HG03571 (cell line): ENCODE results near the gene C16orf74.
A peak's percentile ranks its signal among the peaks of the same experiment; 100 is the strongest.

Experiments
- ATAC-seq: cut with Tn5 transposase; IDR thresholded peaks from one replicate; pipeline ENCODE4 v1.9.1; 2021; ENCODE audit not compliant: unreplicated experiment

C16orf74 gene

DNA sequence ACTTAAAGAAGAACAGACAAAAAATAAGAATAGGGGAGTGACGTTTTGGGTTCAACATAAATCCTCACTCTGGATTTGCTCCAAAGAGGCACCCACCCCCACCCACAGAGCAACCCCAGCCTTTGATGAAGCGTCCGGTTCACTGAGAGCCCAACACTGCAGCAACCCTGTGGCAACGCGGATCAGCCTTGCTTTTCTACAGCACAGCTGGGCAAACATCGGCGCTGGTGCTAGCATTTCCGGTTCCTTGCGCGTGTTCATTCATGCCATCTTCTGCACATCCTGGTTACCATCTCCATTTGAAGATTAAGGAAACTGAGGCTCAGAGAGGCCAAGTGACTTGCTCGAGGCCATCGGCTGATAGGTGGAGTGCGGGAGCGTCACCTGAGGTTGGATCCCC, 53.5 kb downstream of the C16orf74 start:
- ATAC-seq, result no peak

DNA sequence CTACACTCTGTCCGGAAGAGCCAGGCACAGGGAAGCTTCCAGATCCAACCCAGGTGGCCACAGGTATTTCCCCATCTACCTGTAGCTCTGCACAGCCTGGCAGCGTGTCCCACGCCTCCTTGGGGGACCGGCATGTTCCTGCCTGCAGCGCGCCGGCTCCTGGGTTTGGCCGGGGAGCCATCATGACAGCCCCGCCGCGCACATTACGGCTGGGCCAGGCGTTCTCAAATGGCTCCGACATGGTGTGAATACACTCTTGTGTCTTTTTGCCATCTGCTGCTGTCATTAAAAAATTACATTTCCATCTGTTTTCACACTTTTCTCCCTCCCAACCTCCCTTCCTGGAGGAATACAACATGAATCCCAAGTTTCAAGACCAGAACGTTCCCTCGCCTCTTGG, 54.1 kb downstream of the C16orf74 start:
- ATAC-seq, result no peak

DNA sequence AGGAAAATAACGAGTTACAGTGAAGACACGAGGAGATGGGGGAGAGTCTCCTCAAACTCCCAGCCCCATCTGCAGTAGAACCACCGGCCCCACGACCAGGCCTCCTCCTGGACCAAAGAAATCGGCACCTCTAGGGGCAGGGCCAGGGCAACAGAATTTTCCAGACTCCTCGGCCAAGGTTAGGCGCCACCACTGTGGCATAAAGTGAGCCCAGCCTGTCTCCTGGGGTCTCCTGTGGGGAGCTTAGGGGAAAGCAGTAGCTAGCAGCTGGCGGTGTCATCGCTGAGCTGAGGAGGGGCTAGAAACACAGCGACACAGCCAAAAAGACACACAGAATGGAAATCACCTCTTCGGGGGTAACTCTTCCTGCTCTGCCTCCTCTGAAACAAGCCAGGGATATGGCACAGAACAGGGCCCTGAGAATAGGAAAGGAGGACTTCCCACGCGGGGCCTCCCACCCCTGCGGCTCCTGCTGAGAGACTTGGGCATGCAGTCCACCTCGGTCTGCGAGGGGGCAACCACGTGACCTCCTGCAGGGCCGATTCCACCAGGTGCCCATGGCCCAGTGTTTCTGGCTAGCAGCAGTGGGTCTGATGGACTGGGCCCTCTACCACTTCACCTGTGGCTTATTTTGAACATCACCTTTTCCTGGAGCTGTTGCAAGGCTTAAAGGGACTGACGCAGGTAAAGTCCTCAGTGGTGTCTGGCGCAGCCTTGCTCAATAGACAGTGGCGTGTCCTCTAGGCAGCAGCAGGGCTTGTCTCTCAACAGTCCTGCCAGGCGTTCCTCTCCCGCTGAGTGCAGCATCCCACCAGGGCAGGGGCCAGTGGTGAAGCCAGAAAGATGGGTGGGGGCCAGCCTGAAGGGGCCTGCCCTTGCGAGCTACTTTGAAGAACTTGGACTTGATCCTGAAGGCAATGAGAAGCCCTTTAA, 55.4 kb downstream of the C16orf74 start:
- no peak for ATAC-seq

DNA sequence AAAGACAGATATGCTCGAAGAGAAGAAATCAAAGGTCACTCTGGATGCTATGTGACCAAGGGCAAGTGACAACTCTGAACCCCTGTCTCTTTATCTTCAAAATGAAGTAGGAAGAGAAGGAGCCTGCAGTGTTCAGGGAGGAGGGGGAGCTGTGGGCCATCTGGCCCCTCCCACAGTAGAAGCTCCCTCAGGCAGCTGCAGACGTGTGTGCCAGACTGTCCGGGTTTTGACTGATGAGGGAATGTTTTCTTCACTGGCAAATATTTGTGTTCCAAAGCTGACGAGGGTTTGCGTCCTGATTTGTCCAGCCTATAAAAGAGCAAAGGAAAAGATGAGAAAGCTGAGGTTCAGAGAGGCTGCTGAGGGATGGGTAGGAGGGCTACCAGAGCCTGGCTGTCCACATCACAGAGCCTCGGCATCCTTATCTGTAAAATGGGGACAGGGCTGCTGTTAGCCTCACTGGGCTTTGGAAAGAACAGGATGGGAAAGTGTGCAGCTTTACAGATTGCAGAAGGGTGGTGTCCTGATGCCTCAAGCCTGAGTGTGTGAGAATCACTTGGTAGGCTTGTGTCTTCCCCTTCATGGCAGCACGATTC, 60.3 kb downstream of the C16orf74 start:
- no peak for ATAC-seq

DNA sequence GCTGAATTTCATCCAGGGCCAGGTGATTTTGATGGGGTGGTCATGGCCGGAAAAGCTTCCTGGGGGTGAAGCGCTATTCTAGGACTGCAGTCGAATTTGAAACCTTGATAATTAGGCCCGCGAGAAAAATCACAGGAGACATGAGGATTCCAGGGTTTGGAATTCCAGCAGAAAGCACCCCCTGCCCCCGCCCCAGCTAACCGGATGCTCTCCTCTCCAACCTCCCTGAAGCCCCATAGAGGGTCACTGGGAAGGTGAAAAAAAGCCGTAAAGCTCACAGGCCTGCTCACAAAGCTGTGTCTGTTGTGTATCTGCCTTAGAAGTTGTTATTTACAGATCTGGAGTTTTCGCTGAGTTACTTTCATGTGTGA, 61.0 kb downstream of the C16orf74 start:
- no peak for ATAC-seq

DNA sequence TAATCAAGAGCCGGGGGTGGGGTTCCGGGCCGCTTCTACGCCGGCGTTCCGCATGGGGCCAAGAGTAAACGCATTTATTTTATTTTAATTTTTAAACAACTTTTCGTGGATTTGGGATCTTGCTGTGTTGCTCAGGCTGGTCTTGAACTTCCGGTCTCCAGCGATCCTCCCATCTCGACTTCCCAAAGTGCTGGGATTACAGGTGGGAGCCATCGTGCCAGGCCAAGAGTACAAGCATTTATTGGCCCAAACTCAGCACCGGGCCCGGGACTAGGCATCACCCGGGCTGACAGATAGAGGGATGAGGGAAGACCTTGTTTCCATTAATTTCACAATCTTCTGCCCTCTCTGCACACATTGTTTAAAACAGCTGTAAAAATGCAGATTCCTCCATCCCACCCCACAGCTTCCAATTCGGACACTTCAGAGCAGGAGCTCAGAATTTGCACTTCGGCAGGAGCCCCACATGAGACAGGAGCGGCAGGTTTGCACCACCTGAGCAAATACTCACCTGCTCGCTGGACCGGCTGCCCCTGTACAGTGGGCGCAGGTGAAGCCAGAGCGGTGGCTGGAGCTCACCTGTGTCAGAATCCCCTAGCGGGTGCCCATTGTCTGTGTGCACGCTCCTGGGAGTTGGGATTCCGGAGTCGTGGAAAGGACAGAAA, 61.5 kb downstream of the C16orf74 start:
- ATAC-seq, result no peak

DNA sequence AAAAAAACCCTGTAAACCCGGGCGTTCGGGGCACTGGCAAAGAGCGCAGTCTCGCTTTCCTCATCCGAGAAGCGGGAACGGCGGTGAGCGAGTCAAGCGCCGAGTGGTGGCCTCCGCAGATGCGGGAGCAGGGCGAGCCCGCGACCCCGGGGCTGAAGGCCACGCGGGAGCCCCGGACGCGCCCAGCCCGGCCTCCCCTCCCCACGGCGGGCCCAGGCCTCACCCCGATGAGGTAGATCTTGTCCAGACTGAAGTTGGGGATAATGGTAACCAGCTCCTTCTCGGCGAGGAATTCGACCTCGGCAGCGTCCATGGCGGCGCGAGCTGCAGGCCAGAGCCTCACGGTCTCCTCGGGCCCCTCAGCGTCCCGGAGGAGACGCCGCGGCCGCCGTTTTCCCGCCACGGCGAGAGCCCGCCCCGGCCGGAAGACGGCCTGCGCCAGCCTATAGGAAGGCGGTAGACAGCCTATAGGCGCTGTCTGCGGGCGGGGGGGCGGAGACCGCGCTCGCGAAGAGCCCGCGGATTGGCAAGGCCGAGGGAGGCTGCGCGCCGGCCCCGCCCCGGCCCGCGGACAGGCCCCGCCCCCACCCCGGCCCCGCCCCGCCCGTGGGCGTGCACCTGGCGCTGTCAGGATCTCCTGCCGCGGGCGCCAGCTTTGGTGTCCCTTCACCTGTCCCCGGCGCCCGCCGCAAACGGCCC, 62.2 kb downstream of the C16orf74 start, which contains the start of gene GINS2:
Gene GINS2 (minus strand): TSS at position 369 of the 699 bp plus-strand sequence. CDS start 56 bp downstream, at position 313.
- peak; percentile 87 for ATAC-seq

DNA sequence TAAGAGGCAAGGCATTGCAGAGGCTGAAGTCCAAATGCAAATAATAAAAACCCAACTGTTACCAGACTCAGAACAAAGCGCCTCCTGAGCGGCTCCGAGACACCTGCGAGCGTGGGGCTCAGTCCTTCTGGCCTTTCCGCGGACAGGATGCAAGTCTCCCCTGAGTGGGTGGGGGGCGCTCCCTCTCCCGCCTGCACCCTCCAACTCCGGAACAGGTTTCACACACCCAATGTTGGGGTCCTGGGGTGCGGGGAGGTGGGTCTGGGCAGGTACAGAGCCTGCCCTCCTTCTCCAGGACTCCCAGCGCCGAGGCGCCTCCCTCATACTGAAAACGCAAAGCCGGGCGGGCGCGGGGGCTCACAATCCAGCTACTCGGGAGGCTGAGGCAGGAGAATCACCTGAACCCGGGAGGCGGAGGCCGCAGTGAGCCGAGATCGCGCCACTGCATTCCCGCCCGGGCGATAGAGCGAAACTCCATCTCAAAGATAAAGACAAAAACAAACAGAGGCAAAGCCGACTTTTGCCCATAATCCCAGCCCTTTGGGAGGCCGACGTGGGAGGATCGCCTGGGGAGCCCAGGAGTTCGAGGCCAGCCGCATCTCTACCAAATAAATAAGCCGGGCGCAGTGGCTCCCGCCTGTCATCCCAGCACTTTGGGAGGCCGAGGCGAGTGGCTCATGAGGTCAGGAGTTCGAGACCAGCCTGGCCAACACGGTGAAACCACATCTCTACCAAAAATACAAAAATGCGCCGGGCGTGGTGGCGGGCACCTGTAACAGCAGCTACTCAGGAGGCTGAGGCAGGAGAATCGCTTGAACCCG, 63.0 kb downstream of the C16orf74 start:
- ATAC-seq, result no peak

DNA sequence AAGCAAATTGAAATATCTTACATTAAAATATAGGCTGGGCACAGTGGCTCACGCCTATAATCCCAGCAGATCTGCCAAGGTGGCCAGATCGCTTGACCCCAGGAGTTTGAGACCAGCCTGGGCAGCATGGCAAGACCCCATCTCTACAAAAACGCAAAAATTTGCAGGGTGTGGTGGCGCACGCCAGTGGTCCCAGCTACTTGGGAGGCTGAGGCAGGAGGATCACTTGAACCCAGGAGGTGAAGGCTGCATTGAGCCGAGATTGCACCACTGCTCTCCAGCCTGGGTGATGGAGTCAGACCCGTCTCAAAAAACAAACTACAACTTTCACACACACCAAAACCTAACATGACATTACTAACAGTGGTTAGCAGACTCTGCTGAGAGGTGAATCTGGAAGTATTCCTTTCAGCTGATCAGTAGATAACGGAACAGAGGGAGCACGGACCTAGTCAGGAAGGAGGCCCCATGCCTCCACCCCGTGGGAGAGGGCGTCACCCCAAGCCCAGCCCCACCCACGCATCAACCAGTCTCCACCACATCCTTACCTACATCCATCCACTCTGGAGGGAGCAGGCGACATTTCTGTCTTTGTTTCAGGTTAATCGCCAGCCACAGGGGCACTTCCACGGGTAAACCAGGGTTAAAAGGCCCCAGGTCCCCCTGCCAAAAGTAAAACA, 63.8 kb downstream of the C16orf74 start:
- no peak for ATAC-seq

DNA sequence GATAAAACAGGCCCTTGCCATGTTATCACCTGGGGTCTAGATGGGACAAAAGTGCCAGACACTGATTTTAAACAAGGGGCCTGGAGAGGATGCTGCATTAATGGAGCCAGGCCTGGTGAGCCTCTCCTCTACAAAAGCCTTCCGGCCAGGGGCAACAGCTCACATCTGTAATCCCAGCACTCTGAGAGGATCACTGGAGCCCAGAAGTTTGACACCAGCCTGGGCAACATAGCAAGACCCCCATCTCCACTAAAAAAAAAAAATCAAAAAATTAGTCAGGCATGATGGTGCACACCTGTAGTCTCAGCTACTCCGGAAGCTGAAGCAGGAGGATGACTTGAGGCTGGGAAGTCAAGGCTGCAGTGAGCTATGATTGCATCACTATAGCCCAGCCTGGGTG, 65.6 kb downstream of the C16orf74 start:
- ATAC-seq, result no peak

DNA sequence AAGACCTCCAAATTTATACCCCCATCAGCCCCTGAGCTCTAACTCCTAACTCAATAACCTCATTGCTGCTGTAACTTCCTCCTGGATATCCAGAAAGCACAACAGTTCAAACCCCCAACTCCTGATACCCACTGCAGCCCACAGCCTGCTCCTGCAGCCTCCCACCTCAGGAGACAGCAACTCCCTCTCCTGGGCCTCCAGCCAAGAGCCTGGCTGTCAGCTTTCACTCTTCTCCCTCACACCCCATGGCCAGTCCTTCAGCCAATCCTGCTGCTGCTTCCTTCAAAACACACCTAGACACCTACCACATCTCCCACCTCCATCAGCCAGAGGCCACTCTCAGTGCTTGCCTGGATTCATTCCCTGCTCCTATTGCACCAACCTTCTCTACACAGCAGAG, 67.5 kb downstream of the C16orf74 start:
- no peak for ATAC-seq

DNA sequence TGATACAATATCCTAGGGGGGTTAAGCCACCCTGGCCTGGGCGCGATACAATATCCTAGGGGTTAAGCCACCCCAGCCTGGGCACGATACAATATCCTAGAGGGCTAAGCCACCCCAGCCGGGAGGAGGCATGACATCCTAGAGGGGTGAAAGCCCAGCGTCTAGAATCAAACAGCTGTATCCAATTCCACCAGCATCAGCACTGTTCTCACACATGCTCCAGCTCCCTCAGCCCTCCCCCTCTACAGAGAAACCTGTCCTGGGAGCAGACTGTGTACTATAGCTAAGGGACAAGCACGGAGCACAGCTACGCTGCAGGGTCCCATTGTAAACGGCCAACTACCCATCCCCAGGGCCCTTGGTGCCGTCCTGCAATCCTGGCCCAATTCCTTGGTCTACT, 68.4 kb downstream of the C16orf74 start:
- no peak for ATAC-seq

DNA sequence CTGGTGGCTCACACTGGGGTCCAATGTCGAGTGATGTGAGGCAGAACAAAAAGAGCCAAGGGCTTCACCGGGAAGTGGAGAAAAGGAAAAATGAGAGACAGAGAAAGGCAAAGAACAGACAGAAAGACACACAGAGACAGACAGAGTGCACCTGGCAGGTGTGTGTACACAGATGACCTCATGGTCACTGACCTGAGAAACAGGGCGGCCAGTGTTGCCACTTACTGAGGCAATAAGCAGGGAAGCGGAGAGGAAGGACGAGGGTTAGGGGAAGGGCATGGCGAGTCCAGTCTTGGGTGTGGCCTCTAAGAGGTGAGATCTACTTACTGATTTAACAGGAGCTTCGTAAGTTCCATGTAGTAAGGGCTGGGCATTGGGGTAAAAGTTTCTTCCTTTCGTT, 69.6 kb downstream of the C16orf74 start:
- ATAC-seq, result no peak

DNA sequence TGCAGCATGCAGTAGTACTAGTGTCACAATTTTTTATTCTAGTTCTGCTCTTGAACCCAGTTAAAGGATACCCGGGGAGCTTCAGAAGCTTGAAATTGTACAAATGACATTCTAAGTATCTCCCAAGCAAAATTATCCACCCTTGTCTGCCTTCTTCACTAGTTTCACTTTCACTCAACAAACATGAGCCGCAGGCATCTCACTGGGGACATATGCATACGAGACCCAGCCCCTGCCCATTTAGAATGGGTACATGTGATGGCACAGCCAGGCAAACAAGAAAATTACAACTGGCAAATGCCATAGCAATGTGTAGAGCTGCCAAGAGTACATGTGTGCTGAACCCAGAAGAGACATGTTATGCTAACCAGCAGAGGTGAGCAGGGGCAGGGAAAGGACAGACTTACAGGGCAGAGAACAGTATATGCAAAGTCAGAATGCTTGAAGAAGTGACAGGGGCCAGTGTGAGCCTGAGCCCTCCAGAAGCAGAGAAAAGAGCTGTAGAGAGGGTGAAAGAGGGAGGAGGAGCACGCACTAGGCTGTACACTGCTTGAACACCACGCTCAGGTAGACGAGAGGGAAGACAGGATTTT, 70.4 kb downstream of the C16orf74 start:
- no peak for ATAC-seq

DNA sequence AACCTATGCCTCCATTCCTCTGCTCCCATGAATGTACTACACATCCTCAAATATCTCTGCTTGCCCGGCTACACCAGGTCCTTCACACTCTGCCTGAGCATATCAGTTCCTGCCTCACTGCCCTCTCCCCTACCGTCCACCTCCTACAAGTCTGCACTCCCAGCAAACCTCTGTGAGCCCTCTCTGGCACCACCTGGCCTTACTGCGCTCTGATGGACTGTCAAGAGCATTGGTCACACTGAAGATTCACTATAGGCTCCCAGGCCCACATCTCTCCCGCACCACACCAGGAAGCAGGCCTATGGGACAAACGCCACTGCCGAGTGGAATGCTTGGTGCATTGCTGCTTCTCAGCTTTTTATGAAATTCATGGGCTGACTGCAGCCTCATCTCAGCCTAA, 71.0 kb downstream of the C16orf74 start:
- ATAC-seq, result no peak

DNA sequence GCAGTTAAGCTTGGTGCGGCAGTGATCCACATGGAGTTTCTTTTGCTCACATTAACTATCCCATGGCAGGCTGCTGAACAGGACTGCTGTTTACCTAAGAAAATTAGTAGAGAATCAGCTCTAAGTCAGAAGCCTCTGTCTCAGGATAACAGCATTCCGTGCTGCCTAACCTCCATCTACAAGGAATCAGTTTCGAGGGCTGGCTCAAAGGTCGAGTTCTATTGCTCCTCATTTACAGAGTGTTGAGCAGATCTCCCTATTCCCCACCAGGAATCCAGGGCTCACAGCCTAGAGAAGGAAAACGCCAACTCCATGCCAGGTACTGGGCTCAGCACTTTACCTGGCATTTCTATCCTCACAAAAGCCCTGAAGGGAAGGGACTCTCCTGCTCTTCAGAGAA, 72.1 kb downstream of the C16orf74 start:
- no peak for ATAC-seq

DNA sequence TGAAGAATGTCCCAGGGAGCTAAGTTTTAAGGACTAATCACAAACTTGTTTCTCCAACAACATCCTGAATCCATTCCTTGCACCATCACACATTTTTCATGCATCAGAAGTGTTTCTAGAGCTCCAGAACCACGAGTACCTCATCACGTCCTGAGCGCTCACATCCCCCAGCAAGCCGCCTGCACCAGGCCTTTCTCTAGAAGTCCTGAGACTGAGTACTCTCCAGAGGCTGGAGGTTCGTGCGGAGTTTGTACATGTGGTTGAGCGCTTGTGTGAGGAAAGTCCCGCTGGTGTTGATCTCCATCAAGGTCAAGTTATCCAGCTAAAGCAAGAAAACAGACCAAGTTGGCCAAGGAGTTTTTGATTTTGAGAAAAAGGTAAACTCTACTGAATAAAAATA, 72.9 kb downstream of the C16orf74 start:
- ATAC-seq, result no peak

DNA sequence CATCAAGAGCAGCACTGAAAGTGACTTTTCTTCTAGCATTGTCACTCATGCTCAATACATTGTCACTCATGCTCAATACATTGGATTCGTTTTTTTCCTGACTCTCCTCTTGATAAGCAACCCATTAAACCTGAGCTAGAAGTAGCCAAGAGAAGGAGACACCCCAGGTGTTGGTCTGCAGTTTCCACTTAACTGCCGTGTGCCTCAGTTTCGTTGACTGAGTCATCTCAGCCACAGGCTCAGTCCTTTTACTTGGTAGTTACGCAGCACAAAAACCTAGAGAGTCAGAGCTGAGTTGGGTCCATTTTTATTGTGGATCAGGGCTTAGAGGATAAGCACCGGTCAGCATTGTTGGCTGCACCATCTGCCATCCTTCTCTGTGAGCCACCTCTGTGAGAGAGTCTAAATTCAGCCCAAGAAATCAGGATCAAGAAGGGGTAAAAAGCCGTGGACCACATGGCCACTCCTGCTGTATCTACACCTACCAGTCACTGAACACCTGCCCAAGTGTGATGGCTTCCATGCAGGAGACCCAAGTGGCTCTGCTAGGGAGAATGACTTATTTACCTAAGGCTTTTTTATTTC, 73.4 kb downstream of the C16orf74 start:
- ATAC-seq, result no peak

DNA sequence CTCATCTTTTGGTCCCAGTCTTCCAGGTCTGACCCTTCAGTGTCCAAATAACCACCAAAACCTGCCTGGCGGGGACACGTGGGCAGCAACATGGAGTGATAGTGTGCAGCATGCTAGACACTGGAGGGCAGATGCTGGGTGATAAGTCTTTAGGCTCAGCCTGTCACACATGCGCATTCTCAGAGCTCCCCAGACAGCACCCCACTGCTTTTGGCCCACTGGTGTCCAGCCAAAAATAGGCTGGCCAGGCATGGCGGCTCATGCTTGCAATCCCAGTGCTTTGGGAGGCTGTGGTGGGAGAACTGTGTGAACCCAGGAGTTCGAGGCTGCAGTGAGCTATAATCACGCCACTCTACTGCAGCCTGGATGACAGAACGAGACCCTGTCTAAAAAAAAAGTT, 74.4 kb downstream of the C16orf74 start:
- no peak for ATAC-seq
